GM18520 (cell line): ENCODE results near the gene NIPSNAP2.
"Not testable (repeated sequence)": the region's sequence is repeated elsewhere in the genome, so short reads cannot be mapped to it uniquely, and the experiment has no call there.

Experiments used
- ATAC-seq: cut with Tn5 transposase; IDR thresholded peaks from one replicate; pipeline ENCODE4 v1.9.1; 2021; ENCODE audit not compliant: unreplicated experiment

NIPSNAP2 gene

GRCh38 chr7:56046721-56047445 lies 82.5 kb downstream of the NIPSNAP2 start:
- no peak for ATAC-seq

- ATAC-seq = not testable (repeated sequence)
Measured at GRCh38 chr7:56047446-56048116, 83.2 kb downstream of the NIPSNAP2 start.

- ATAC-seq = no peak
Measured at GRCh38 chr7:56048245-56048644, 83.9 kb downstream of the NIPSNAP2 start.

GRCh38 chr7:56048763-56049162 lies 84.4 kb downstream of the NIPSNAP2 start:
- not testable (repeated sequence) for ATAC-seq
